PC-3 (cell line): Measurements from ENCODE around the gene TMEM51. TPM values are rescaled to one million over a fixed set of nuclear protein-coding genes. Genes with fewer than 3 reads are reported as not detected.

ENCODE experiments used
- ATAC-seq: fragments of 200-7000 bp; cut with Tn5 transposase; 2 replicates; pipeline ENCODE4 v1.9.1; 2020; ENCODE audit warnings: mild to moderate bottlenecking, moderate library complexity
- BruUV-seq: library from RNA; stranded (reverse); fragments of 400-500 nt; replicated peaks from 2 replicates; lab custom pipeline; 2021; lab: Mats Ljungman, UMichigan
- CTCF ChIA-PET: fragments of 300-600 bp; sonication (Branson Sonifier 250); formaldehyde crosslinking; loops from one replicate; lab custom pipeline; 2022; ENCODE audit warnings: antibody characterized with exemption; lab: Charles Lee
- POLR2A ChIA-PET: fragments of 300-600 bp; sonication (Branson Sonifier 250); formaldehyde crosslinking; loops from one replicate; lab custom pipeline; 2022; ENCODE audit warnings: antibody characterized with exemption; ENCODE audit not compliant: unreplicated experiment; lab: Charles Lee
- DNase-seq: peaks from one replicate; pipeline ENCODE4 v3.0.0-alpha.2; 2015
- H2AFZ ChIP-seq: fragments of 300-600 bp; sonication (generic); 2 replicates; pipeline ENCODE4 v1.6.0; 2016; ENCODE audit warnings: antibody characterized with exemption, low read length
- H3F3A ChIP-seq: fragments of 300-600 bp; sonication (generic); one replicate; pipeline ENCODE4 v1.6.0; 2017; ENCODE audit warnings: antibody characterized with exemption, low read length, control low read depth, mild to moderate bottlenecking; ENCODE audit not compliant: unreplicated experiment
- H3K27ac ChIP-seq: fragments of 300-600 bp; sonication (generic); 2 replicates; pipeline ENCODE4 v1.5.1; 2016; ENCODE audit warnings: mild to moderate bottlenecking, low read length
- H3K27me3 ChIP-seq: fragments of 300-600 bp; sonication (generic); 2 replicates; pipeline ENCODE4 v1.6.1; 2016; ENCODE audit warnings: low read length, mixed read lengths
- H3K36me3 ChIP-seq: fragments of 300-600 bp; sonication (generic); 2 replicates; pipeline ENCODE4 v1.6.1; 2016; ENCODE audit warnings: low read depth, mixed run types, low read length, mixed read lengths
- H3K4me1 ChIP-seq: fragments of 300-600 bp; sonication (generic); 2 replicates; pipeline ENCODE4 v1.5.1; 2016; ENCODE audit warnings: low read length; ENCODE audit not compliant: insufficient read depth
- H3K4me2 ChIP-seq: fragments of 300-600 bp; sonication (generic); 2 replicates; pipeline ENCODE4 v1.6.0; 2016; ENCODE audit warnings: low read length
- H3K4me3 ChIP-seq: fragments of 300-600 bp; sonication (generic); 2 replicates; pipeline ENCODE4 v1.5.1; 2016; ENCODE audit warnings: mild to moderate bottlenecking, low read length, mixed read lengths
- H3K79me2 ChIP-seq: fragments of 300-600 bp; sonication (generic); 2 replicates; pipeline ENCODE4 v1.6.1; 2017; ENCODE audit warnings: low read length, mixed read lengths
- H3K9ac ChIP-seq: fragments of 300-600 bp; sonication (generic); 2 replicates; pipeline ENCODE4 v1.6.0; 2016; ENCODE audit warnings: mild to moderate bottlenecking, low read length
- H3K9me2 ChIP-seq: fragments of 300-600 bp; sonication (generic); replicated peaks from 2 replicates; pipeline ENCODE4 v1.6.1; 2016; ENCODE audit warnings: mixed run types, low read length, mixed read lengths
- H3K9me3 ChIP-seq: fragments of 300-600 bp; sonication (generic); 2 replicates; pipeline ENCODE4 v1.6.1; 2016; ENCODE audit warnings: low read length, mixed read lengths
- H4K20me1 ChIP-seq: fragments of 300-600 bp; sonication (generic); 2 replicates; pipeline ENCODE4 v1.6.1; 2016; ENCODE audit warnings: low read length, mixed read lengths
- EZH2 ChIP-seq: fragments of 300-600 bp; sonication (generic); IDR thresholded peaks from one replicate; pipeline ENCODE4 v1.6.1; 2017; ENCODE audit warnings: antibody characterized with exemption, mild to moderate bottlenecking, low read length; ENCODE audit not compliant: unreplicated experiment
- EZH2phosphoT487 ChIP-seq: fragments of 300-600 bp; sonication (generic); IDR thresholded peaks from 2 replicates; pipeline ENCODE4 v1.6.1; 2018; ENCODE audit warnings: mild to moderate bottlenecking, antibody characterized with exemption, low read length, borderline replicate concordance
- intact Hi-C: fragments of 100-400 bp; cut with micrococcal nuclease; formaldehyde crosslinking; loops from 2 replicates; pipeline ENCODE4 v1.9.0; 2023
- total RNA-seq: library from RNA; depleted of rRNA; stranded (reverse); fragments of >200 nt; gene quantifications from 2 replicates; pipeline ENCODE4 v1.2.3, GENCODE V29; 2014
- TF ChIP-seq, protein P1 (sequence below): fragments of 300-600 bp; sonication (generic); conservative IDR thresholded peaks from 2 replicates; pipeline ENCODE4 v1.5.1; 2017; ENCODE audit warnings: antibody characterized with exemption, low read depth, mild to moderate bottlenecking, low read length

TMEM51 gene
- total RNA-seq, 1 experiment from 2014 or later: 20.8 TPM

DNA sequence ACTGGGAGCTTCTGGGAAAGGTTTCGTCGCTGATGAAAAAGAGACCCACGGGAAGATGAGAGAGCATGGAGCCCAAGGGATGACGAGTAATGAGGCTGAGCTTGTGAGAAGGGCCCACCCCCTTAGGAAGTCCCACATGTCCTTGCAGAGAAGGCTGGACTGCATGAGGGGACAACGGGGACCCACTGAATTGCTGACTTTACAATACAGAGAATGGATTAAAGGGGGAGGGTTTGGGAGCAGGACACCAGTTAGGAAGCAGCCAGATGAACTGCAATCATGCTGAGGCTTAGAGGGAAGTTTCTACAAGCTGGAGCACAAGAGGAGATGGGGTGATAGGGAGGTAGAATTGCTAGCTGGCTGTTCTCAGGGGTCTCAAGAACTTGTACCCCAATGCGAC is 5.5 kb upstream of the TMEM51 start:
- intact Hi-C loops: no loop called here
- POLR2A ChIA-PET: no interaction called here
- Histone ChIP-seq H3K79me2 (no peaks in the 10 kb centered on the region), H3K36me3 (no peaks in the 10 kb centered on the region), H2AFZ (no peak overlapping the region), H4K20me1 (no peaks in the 10 kb centered on the region), H3K4me2 (peak overlapping the region; percentile 45), H3K9me3 (no peaks in the 10 kb centered on the region), H3K9ac (no peak overlapping the region), H3K27ac (peak overlapping the region; percentile 17; the same call in 1 of the 2 replicates), H3K4me3 (no peak overlapping the region), H3K9me2 (no peaks in the 10 kb centered on the region), H3K4me1 (peaks cover 21% of the 10 kb centered on the region), H3K27me3 (no peaks in the 10 kb centered on the region), H3F3A (no peaks in the 10 kb centered on the region)
- no TSS peak for BruUV-seq
- TF ChIP-seq EZH2phosphoT487 (no peak), EZH2 (no peak)
- TF ChIP-seq, protein P1, sequence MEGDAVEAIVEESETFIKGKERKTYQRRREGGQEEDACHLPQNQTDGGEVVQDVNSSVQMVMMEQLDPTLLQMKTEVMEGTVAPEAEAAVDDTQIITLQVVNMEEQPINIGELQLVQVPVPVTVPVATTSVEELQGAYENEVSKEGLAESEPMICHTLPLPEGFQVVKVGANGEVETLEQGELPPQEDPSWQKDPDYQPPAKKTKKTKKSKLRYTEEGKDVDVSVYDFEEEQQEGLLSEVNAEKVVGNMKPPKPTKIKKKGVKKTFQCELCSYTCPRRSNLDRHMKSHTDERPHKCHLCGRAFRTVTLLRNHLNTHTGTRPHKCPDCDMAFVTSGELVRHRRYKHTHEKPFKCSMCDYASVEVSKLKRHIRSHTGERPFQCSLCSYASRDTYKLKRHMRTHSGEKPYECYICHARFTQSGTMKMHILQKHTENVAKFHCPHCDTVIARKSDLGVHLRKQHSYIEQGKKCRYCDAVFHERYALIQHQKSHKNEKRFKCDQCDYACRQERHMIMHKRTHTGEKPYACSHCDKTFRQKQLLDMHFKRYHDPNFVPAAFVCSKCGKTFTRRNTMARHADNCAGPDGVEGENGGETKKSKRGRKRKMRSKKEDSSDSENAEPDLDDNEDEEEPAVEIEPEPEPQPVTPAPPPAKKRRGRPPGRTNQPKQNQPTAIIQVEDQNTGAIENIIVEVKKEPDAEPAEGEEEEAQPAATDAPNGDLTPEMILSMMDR: no peak
- ATAC-seq (no peak), DNase-seq (no peak)
- CTCF ChIA-PET: no interaction called here

DNA sequence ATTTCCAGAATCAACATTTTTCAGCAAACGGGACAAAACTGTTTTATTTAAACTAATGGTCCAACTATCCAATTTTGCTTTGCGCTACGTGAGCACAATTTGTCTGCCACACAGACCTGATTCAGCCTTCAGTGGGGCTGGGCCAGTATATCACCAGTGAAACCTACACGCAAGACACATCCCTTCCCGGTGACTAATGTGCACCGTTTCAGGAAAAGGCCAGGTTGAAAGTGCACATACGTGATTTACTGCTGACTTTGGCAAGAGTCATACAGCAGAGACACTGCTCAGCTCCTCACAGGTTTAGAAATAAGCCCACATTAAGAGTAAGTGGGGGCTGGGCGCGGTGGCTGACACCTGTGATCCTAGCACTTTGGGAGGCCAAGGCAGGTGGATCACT is 5.1 kb upstream of the TMEM51 start:
- Histone ChIP-seq H3K9me3 (no peaks in the 10 kb centered on the region), H3K4me2 (peak overlapping the region; percentile 45), H2AFZ (no peak overlapping the region), H3F3A (no peaks in the 10 kb centered on the region), H3K4me1 (peaks cover 21% of the 10 kb centered on the region), H3K9ac (no peak overlapping the region), H4K20me1 (no peaks in the 10 kb centered on the region), H3K27ac (peak overlapping the region; percentile 17), H3K36me3 (no peaks in the 10 kb centered on the region), H3K79me2 (no peaks in the 10 kb centered on the region), H3K27me3 (no peaks in the 10 kb centered on the region), H3K9me2 (no peaks in the 10 kb centered on the region), H3K4me3 (no peak overlapping the region)
- ATAC-seq (no peak), DNase-seq (peak; percentile 59)
- ChIA-PET CTCF (no interaction called here), POLR2A (no interaction called here)
- TF ChIP-seq, protein P1: no peak
- no TSS peak for BruUV-seq
- intact Hi-C loops: no loop called here

DNA sequence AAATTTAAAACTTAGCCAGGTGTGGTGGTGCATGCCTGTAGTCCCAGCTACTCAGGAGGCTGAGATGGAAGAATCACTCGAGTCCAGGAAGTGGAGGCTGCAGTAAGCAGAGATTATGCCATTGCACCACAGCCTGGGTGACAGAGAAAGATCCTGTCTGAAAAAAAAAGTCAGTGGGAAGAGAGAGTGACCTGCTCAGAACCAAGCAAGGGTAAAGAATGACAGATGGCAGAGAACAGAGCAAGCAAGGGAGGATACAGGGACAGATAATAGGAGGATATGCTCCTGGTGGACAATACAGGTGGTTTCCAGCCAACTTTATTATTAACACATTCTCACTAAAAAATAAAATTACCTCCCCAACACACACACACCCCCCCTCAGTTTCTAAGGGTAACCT is 4.6 kb upstream of the TMEM51 start:
- ChIA-PET CTCF (no interaction called here), POLR2A (no interaction called here)
- H3F3A ChIP-seq: no peaks in the 10 kb centered on the region
- H2AFZ ChIP-seq: no peak overlapping the region
- H3K9me2 ChIP-seq: no peaks in the 10 kb centered on the region
- peak overlapping the region; percentile 45; the same call in 1 of the 2 replicates for H3K4me2 ChIP-seq
- H3K27ac ChIP-seq: peak overlapping the region; percentile 24; the same call in 1 of the 2 replicates
- peaks cover 21% of the 10 kb centered on the region for H3K4me1 ChIP-seq
- TF ChIP-seq EZH2 (no peak), EZH2phosphoT487 (no peak)
- TF ChIP-seq, protein P1: no peak
- no TSS peak for BruUV-seq
- no peak overlapping the region for H3K4me3 ChIP-seq
- H4K20me1 ChIP-seq: no peaks in the 10 kb centered on the region
- peaks cover 2% of the 10 kb centered on the region; the same call in 1 of the 2 replicates for H3K79me2 ChIP-seq
- no peaks in the 10 kb centered on the region for H3K36me3 ChIP-seq
- intact Hi-C loops: no loop called here
- no peaks in the 10 kb centered on the region for H3K27me3 ChIP-seq
- ATAC-seq (no peak), DNase-seq (no peak)
- no peak overlapping the region for H3K9ac ChIP-seq
- no peaks in the 10 kb centered on the region for H3K9me3 ChIP-seq
